GM11168 (cell line): ENCODE data around the gene CLDN8.

ENCODE experiments used
- in situ Hi-C: fragments of 300-500 bp; cut with MboI; formaldehyde crosslinking; loops from one replicate; pipeline ENCODE4 v1.12.0; 2022; ENCODE audit warnings: low sequenced_read_pairs; ENCODE audit not compliant: unreplicated experiment

CLDN8 gene

DNA sequence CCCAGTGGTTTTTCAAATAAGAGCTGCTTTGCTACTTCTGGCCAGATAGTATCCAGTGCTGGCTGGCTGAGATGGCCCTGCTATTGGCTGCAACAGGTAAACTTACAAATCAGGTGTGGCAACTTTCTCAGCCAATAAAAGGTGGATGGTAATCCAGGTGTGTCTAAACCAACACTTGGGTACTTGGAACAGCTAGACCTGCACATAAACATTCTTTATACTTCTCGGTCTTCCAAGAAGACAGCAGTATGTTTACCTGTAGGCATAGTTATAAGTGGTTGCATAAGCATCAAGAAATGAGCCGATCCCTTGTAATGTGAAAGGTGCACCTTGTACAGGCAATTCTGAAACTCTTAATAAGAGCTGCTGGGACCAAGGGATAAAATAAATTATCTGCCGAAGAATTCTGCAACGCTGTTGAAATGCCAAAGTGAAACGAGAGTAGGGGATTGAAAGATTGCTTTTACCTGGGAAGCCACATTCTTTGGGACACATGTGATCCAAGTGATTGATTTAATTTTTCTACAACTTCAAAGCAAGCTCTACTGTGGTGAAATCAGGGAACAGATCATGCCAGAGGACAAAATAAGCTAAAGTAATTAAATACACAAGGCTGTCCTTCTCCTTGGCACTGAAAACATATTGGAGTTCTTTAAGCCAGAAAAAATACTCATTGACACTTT lies at the start of gene CLDN8:
CLDN8 (minus strand) TSS at position 57 of the 683 bp plus-strand sequence. CDS start 172 bp downstream, outside the sequence.
- in situ Hi-C loops, result no loop called here

DNA sequence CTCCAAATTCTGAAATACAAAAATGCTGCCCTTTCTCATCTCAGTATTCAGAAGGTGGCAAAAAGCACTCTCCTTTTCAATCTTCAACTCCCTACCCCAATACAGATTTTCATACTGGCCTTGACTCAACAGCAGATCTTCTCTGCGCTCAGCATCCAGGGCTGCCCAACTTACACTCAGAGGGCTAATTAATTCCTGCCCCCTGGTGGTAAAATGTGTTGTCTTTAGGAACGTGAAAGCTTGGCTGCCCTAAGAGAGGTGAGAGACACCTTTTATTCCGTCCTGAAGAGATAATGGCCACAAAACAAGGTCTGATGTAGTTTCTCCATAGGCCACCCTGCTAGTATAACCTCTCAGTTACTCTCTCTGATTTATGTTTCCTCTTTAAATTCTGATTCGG lies 41.9 kb upstream of the CLDN8 start:
- in situ Hi-C loops, result no loop called here

DNA sequence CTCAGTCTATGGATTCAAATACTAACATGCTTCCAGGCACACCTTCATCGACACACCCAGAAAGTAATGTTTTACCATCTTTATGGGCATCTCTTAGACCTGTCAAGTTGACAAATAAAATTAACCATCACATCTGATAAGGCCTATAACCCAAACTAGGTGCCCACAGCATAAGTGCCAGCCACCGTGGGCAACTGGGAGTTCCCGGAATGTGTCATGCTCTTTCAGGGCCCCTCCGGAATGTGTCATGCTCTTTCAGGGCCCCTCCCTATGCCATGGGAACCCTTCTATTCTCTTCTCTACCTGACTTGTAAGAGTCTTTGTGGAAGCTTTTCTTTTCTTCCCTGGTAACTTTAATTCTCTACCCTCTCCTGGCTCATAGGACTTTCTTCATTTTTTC lies 40.2 kb upstream of the CLDN8 start:
- in situ Hi-C loops, result no loop called here

DNA sequence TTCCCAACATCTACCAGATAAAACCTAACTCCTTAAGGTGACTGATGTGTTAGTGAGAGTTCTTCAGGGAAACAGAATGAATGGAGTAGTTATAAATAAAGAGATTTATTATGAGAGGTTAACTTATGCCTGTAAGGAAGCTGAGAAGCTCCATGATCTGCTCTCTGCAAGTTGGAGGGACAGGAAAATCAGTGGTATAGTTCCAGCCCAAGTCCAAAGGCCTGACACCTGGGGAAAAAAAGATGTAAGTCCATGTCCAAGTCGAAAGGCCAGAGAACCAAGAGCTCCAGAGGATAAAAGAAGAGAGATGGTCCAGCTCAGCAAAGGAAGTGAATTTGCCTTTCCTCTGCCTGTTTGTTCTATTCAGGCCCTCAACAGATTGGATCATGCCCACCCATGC lies 39.8 kb upstream of the CLDN8 start:
- in situ Hi-C loops, result no loop called here

DNA sequence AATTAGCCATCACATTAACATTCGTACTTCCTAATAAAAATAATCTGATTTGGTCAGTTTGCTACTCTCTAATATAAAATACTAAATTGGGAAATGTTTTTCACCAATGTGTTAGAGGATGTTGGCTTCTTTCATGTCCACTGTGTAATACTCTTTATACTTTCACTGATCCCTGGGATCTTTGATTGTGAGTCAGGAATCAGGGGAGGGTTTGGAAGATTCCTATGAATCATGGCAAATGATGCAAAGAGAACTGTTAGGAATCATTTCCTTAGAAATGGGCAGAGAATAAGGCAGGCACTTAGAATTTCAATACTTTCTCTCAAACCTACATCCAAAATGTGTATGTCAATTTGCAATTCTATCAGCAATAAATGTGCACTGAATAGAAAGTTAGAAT lies 35.9 kb upstream of the CLDN8 start:
- in situ Hi-C loops, result no loop called here

DNA sequence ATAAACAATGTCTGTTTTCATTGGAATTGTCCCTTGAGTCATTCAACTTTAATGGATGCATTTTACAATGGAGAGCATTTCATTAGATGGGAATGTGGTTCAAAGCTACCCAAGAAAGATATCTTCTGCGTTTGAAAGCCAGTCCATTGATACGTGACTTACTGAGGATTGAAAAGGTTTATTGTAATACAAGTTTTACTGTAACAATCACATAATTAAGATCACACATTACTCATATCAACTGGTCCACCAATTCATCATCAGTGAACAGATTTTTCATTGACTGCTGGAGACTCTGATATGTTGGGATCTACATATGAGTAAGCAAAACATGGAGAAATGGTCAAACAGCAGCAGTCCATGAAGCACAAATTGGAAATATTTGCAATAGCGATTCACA lies 34.0 kb upstream of the CLDN8 start:
- in situ Hi-C loops, result no loop called here

DNA sequence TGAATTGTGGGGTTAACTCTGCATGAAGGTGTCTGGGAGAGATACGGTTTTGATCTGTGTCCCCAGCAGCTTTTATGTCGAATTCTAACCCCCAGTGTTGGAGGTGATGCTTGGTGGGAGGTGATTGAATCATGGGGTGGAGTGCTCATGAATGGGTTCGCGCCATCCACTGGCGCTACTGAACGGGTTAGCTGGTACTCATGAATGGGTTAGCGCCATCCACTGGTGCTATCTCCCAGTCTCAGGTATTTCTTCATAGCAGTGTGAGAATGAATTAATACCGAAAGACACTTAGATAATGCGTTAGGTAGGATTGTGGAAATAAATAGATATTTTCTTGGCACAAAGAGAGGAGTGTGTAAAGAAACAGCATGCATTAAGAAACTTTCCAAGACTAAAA lies 32.9 kb upstream of the CLDN8 start:
- in situ Hi-C loops, result no loop called here

DNA sequence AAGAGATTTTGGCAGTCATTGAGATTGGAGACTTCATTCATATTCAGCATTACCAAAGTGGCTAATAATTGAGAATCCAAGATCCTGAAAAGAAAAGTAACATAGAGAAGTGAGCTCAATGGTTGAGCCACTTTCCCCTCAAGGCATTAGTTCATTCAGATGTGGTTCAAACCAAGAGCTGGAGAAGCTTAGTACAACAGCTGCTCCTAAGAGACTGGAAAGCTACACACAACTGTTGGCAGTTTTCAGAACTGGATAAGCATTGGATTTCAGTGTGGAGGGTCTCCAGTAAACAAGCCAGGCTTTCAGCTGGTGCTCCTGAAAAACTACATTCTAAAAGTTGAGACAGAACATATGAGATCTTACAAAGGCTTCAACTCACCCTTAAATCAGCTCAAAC lies 29.2 kb upstream of the CLDN8 start:
- in situ Hi-C loops, result no loop called here

DNA sequence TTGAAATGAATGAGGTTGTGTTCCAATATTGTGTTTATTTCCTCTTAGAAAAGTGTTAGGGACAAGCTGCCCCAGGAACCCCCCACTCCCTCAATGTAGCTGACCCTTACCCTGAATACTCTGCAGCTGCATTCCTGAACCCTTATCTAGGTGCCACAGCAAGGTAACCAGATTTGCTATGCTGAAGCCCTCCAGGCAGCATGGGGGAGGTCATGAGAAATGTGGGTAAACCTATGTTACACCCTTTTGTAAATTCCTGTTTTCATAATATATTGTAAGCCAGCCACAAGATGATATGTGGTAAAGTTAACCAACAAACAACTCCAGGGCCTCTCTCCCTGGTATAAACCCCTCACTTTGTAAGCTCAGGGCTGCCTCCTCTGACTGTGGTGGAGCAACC lies 27.8 kb upstream of the CLDN8 start:
- in situ Hi-C loops, result no loop called here

DNA sequence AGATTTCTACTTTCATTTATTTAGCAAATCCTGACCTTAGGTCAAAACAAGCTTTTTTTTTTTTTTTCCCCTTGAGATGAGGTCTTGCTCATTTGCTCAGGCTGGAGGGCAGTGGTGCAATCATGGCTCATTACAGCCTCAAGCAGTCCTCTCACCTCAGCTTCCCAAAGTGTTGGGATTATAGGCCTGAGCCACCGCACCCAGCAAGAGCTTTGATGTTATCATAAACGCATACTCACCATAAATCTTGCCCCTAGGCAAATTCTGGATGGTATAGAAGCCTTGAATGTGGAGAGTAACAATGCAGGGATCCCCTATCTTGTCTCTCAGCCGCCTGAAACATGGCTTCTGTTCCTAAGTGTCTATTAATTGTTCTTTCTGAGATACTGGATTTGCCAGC lies 24.8 kb upstream of the CLDN8 start:
- in situ Hi-C loops, result no loop called here

DNA sequence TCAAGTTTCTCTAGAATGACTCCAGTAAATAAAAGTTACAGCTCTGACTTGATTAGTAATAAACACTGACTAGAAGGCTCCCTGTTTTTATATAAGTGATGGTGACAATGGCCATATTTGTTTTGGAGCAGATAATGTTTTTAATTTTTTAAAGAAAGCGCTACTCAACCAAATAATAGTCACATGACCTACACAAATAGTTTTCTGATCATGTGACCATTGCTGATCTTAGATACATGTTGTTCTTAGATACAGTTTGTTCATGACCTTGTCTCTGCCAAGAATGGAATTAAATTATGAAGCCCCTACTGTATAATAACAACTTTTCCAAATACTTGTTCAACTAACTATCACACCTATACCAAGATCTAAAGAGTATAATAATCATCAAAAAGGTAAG lies 22.3 kb upstream of the CLDN8 start:
- in situ Hi-C loops, result no loop called here

DNA sequence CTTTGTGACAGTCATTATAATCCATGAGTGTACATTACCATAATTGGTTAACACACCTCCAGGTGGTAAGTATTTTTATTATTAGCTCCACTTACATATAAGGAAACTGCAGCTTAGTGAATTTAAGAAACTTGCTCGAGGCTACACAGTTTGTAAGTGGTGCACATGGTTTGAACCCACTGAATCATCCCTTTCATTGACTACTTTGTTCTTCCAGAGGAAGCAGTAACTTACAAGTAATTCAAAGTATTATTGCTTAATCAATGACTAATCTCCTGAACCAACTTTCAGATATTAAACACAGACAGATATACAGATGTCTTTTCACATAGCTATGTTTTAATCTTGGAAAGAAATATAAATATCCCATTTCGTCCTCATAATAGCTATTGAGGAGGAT lies 18.7 kb upstream of the CLDN8 start:
- in situ Hi-C loops, result no loop called here

DNA sequence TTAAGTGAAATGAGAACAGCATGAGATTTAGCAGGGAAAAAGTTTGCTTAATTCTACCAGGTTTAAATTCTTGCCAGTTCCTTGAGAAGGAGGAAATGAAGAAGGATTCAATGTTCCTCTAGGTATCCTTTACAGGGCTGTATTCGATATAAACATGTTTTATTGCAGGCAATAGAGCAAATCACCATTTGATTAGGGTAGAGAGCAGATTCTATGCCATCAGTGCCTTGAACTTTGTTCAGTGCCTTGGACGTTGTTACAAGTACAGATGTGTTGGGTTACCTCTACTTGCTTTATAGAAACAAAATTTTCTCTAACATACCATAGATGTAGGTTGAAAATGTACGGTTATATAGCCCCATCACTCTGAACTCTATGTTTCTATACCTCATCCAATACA lies 18.2 kb upstream of the CLDN8 start:
- in situ Hi-C loops, result no loop called here

DNA sequence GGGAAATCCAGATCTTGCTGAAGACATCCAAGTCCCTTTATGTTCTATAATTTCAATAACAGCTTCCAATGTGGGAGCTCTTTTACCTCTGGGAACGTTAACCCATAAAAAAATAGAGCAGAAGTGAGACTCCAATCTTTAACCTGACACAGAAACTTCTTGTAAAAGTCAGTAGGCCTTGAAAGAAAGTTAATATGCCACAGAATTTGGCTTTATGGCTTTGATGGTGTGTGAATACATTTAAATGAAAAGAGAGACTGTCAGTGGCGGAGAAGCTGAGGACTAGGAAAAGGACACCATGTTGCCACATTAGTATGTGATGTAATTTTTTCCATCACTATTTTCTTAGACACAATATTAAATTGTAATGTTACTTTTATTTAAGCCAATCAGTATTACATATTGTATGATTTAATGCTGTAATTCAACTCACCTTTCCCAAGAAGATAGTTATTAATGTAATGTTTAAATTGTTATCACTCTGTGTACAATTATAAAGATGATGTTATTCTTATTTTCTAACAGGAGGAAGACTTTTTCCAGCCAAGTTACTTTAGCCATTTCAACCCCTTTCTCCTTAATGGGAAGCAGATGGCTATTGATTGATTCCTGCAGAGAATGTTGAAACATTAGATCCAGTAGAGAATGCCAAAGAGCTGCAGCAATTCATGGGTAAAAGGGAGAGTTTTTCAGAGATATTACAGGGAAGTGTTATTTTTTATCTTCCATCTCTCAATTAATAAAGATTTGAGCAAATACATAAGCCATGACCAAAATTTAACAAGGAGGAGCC lies 17.5 kb upstream of the CLDN8 start:
- in situ Hi-C loops, result no loop called here

DNA sequence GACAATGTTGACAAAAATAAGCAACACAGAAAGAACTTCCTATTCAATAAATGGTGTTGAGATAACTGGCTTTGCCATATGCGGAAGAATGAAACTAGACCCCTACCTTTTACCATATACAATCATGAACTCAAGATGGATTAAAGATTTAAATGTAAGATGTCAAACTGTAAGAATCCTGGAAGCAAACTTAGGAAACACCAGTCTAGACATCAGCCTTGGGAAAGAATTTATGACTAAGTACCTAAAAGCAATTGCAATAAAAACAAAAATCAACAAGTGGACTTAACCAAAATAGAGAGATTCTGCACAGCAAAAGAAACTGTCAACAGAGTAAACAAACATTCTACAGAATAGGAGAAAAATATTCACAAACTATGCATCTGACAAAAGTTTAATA lies 16.1 kb upstream of the CLDN8 start:
- in situ Hi-C loops, result no loop called here

DNA sequence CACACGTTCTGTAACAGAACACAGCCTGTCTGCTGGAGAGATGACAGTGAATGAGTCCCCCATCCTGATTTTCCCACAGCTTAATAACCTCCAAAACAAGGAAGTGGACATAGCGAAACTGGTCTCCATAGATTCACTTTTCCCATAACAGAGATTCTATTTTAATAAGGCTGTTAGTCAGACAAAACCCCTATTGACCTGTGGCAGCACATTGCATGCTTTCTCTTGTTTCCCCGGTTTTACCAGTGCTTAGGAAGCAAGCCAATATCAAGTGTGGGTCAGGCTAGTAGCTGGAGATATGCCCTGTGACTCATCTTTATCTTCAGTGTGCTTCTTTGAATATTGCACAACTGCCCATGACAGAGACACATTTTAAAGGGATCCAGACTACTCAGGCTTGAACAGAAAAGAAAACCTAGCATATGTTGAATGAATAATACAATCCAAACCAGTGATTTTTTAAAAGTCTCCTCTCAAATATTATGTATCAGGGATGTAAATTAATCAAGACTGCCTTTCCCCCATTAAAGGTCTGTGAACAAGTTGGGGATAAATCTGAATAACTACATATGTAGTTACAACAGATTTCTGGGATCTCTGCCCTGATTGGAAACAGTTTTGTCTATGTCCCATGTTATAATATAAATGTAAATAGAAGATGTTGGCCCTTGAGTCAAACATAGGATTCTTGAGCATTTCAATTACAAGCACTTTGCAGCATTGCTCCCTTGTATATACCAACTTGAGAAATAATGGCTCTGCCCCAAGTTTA lies 11.9 kb upstream of the CLDN8 start:
- in situ Hi-C loops, result no loop called here

DNA sequence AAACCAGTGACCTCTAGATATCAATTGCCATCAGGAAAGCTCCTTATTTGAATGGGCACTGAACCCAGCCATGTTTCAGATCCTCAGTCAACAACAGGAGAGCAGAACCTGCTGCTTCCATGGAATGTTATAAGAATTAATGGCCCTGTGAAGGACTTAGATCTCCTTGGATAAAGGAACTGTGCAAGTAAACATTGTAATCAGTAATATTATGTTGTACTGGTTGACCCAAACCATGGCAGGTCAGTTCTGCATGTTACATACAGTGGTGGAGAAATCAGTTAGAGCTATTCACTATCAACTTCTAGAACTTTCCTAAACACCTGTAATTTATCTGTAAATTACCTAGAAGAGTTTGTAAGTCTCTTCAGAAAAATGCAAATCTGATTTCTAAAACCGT lies 11.2 kb upstream of the CLDN8 start:
- in situ Hi-C loops, result no loop called here

DNA sequence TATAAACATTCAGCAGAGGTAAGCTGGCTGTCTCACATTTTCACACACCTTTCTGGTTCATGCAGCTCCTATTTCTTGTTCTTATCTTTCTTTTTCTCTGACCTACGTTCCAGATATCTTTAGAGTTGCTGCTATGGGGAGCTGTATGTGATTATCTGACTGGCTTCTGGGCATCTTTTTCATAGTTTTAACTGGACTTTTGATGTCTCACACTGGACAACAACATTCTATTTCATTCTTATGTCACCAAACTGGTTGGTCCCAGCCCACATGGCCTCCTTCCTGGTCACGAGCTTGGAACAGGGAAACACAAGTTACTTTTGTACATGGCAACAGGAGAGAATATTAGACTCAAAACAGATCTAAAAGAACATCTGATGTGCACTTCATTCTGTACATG lies 7.7 kb upstream of the CLDN8 start:
- in situ Hi-C loops, result no loop called here

DNA sequence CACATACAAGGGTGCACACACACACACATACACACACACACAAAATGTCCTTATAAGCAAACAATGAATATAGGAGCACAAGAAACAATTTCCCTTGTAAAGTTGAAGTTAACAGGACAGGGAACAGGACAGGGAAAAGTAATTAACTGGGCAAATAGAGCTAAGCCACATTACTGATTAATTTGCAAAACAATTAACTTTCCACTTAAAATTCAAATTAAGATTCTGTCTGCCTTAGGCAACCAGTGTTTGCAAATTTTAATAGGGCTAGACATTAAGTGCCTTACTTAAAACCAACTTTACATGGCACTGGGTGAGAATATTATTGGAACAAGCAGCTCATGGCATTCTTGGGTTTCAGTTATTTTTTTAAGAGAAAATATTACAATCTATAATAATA lies 6.8 kb upstream of the CLDN8 start:
- in situ Hi-C loops, result no loop called here

DNA sequence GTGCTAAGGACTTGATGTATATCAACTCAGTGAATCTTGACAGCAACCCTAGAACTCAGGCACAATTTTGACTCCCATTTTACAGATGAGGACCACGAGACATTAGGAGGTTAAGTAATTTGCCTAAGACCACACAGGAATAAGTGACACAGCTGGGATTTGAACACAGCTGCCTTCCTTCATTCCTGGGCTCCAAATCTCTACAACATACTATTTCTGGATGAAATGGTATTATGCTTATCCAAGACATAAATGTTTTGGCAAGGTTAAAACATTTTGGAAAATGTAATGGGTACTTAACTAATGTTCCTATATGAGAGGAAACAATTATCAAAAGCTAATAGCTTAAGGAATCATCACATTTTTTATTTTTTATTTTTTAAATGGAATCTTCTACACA lies 4.8 kb downstream of the CLDN8 start:
- in situ Hi-C loops, result no loop called here

DNA sequence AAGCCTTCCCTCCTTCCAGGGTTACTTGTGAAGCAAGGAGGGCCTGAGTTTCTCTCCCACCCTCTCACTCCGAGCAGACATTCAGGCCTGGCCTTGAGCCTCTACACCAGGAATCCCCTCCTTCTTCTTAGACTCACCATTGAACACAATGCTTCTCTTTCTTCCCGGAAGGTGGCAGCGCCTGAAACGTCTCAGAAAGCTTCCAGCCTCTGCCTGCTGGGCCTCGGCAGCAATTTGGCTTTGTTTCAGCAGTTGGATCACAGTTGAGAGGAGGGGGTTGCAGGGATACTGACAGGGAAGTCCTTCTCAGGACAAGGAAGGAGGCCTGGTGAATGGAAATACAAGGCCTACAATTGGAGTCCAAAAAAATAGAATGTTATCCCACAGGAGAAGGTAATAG lies 6.3 kb downstream of the CLDN8 start:
- in situ Hi-C loops, result no loop called here
